GM12891 (cell line): ENCODE measurements around the gene FGFR1OP2.

Source experiments
- POLR2A ChIP-seq: IDR thresholded peaks from 2 replicates; pipeline ENCODE4 v1.6.1; 2011; ENCODE audit warnings: low read depth, low read length, control low read depth
- POLR2AphosphoS5 ChIP-seq: IDR thresholded peaks from 2 replicates; pipeline ENCODE4 v1.6.1; 2011; ENCODE audit warnings: low read depth, low read length, control low read depth
- SPI1 ChIP-seq: IDR thresholded peaks from 2 replicates; pipeline ENCODE4 v1.6.1; 2011; ENCODE audit warnings: low read depth, low read length, control low read depth
- TAF1 ChIP-seq: IDR thresholded peaks from 2 replicates; pipeline ENCODE4 v1.6.1; 2011; ENCODE audit warnings: low read depth, low read length, control low read depth

- TF ChIP-seq SPI1 (no peak), POLR2A (no peak), POLR2AphosphoS5 (no peak), TAF1 (no peak)
Measured at GRCh38 chr12:26948309-26948708, 10.0 kb downstream of the FGFR1OP2 start.
